NT2/D1 (cell line): ENCODE results near the gene PSMG2.

ENCODE experiments used
- DNase-seq: peaks from one replicate; pipeline ENCODE4 v3.0.0-alpha.2; 2011; ENCODE audit warnings: low read depth, low spot score
- H3K27me3 ChIP-seq: 2 replicates; pipeline ENCODE4 v1.6.0; 2011; ENCODE audit warnings: mild to moderate bottlenecking; ENCODE audit not compliant: insufficient read length, insufficient read depth
- H3K36me3 ChIP-seq: 2 replicates; pipeline ENCODE4 v1.6.1; 2011; ENCODE audit warnings: mild to moderate bottlenecking, low read length, mixed read lengths; ENCODE audit not compliant: insufficient read depth, insufficient read length
- H3K4me1 ChIP-seq: 2 replicates; pipeline ENCODE4 v1.5.1; 2011; ENCODE audit not compliant: insufficient read depth, insufficient read length
- H3K4me3 ChIP-seq: 2 replicates; pipeline ENCODE4 v1.5.1; 2011; ENCODE audit warnings: low read depth; ENCODE audit not compliant: insufficient read length
- H3K9ac ChIP-seq: 2 replicates; pipeline ENCODE4 v1.6.0; 2011; ENCODE audit warnings: low read depth; ENCODE audit not compliant: insufficient read length
- H3K9me3 ChIP-seq: 2 replicates; pipeline ENCODE4 v1.5.1; 2011; ENCODE audit warnings: mild to moderate bottlenecking, low read length; ENCODE audit not compliant: insufficient read depth
- SUZ12 ChIP-seq: IDR thresholded peaks from 2 replicates; pipeline ENCODE4 v1.6.1; 2011; ENCODE audit not compliant: insufficient read length, insufficient read depth; ENCODE audit errors: extremely low read depth
- YY1 ChIP-seq: IDR thresholded peaks from 2 replicates; pipeline ENCODE4 v1.6.1; 2011; ENCODE audit not compliant: insufficient read length, insufficient read depth
- ZNF274 ChIP-seq: IDR thresholded peaks from 2 replicates; pipeline ENCODE4 v1.6.1; 2011; ENCODE audit warnings: mild to moderate bottlenecking, low read depth, low read length

PSMG2 gene

DNA sequence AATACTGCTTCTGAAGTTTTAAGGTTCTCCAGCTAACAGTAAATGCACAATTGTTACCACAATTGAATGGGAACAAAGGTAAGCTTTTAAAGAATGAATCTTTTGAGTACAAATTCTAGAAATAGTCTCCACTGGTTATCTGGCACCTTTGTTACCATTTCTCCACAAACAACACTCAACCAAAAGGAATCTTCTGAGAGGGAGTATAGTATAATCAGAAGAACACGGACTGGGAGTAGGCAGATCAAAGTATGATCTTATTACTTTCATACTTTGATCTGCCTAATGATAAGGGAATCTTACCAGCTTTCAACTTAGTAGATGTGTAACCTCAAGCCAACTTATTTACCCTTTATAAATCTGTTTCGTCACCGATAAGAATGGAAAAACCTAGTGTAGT, 1.7 kb upstream of the PSMG2 start:
- Histone ChIP-seq H3K36me3 (peaks cover 52% of the 10 kb centered on the region), H3K4me3 (peak overlapping the region; percentile 93), H3K4me1 (no peaks in the 10 kb centered on the region), H3K27me3 (no peaks in the 10 kb centered on the region), H3K9me3 (no peaks in the 10 kb centered on the region), H3K9ac (peak overlapping the region; percentile 25)
- DNase-seq: no peak
- no peak for TF ChIP-seq YY1
- TF ChIP-seq ZNF274: no peak
- TF ChIP-seq SUZ12: no peak

DNA sequence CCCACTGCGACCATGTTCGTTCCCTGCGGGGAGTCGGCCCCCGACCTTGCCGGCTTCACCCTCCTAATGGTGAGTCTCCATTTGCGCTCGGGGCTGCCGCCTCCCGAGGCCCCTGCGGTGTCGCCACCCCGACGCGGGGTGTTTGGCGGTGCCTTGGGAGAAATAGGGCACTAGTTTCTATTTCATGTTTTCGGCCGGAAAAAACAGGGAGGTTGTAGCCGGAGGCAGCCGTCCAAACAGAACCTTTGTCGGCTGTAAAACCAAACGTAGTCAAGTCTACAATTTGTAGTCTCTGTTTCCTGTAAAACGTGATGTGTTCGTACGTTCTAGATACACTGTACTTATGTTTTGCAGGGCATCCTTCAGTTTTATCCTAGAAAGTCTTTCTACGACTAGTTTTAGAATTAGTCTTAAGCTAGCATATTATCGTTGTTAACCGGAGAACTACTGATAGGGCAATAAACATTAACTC, 290 bp downstream of the PSMG2 start:
- H3K36me3 ChIP-seq: peaks cover 48% of the 10 kb centered on the region

GRCh38 chr18:12703664-12704063, 822 bp downstream of the PSMG2 start:
- H3K4me1 ChIP-seq: no peaks in the 10 kb centered on the region
- peaks cover 46% of the 10 kb centered on the region for H3K36me3 ChIP-seq
- H3K9me3 ChIP-seq: no peaks in the 10 kb centered on the region
- peak overlapping the region; percentile 93 for H3K4me3 ChIP-seq
- H3K9ac ChIP-seq: peak overlapping the region; percentile 93
- H3K27me3 ChIP-seq: no peaks in the 10 kb centered on the region
- DNase-seq: no peak
- TF ChIP-seq YY1 (no peak), ZNF274 (no peak), SUZ12 (no peak)

More for the DNA sequence above, 290 bp downstream of the PSMG2 start:
- H3K4me1 ChIP-seq: no peaks in the 10 kb centered on the region
- H3K9me3 ChIP-seq: no peaks in the 10 kb centered on the region
- H3K9ac ChIP-seq: peak overlapping the region; percentile 93
- DNase-seq: no peak
- TF ChIP-seq YY1 (no peak), ZNF274 (no peak), SUZ12 (no peak)
- H3K4me3 ChIP-seq: peak overlapping the region; percentile 93
- no peaks in the 10 kb centered on the region for H3K27me3 ChIP-seq

GRCh38 chr18:12711446-12711845, 8.6 kb downstream of the PSMG2 start:
- Histone ChIP-seq H3K9ac (no peak overlapping the region), H3K4me3 (no peak overlapping the region), H3K9me3 (no peaks in the 10 kb centered on the region), H3K4me1 (peaks cover 9% of the 10 kb centered on the region), H3K36me3 (peaks cover 50% of the 10 kb centered on the region), H3K27me3 (no peaks in the 10 kb centered on the region)
- TF ChIP-seq ZNF274 (no peak), SUZ12 (no peak), YY1 (no peak)
- DNase-seq: no peak

DNA sequence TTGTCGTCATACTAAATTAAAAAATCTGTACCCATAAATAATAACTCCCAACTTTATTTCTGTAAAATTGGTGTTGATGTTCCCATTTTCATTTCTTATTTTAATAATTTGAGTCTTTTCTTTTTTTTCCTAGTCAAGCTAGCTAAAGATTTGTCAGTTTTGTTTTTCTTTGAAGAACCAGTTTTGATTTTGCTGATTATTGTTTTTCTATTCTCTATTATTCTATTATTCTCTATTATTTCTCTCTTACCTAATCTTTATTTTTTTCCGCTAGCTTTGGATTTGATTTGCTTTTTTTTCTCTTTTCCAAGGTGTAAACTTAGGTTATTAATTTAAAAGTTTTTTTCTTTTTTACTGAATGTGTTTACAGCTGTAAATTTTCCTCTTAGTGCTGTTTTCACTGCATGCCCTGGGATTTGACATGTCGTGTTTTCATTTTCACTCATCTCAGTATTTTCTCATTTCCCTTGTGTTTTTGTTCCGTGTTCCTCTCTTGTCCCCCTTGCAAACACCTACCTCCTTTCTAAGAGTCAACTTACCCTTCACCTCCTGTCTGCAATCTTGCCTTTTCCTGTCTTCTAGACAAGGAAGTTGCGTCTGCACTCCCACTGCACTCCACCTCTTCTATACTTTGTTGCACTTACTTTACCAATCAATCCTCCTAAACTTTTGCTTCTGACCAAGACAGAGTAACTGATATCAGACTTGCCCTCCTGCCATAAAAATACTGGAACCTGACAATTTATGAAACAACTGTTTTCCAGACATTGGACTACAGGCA, 18.8 kb downstream of the PSMG2 start:
- H3K9ac ChIP-seq: no peak overlapping the region
- no peaks in the 10 kb centered on the region for H3K9me3 ChIP-seq
- H3K36me3 ChIP-seq: peaks cover 55% of the 10 kb centered on the region
- no peak overlapping the region for H3K4me3 ChIP-seq
- no peak for TF ChIP-seq SUZ12
- no peak for TF ChIP-seq YY1
- no peak for TF ChIP-seq ZNF274
- H3K27me3 ChIP-seq: no peaks in the 10 kb centered on the region
- no peaks in the 10 kb centered on the region for H3K4me1 ChIP-seq
- no peak for DNase-seq

DNA sequence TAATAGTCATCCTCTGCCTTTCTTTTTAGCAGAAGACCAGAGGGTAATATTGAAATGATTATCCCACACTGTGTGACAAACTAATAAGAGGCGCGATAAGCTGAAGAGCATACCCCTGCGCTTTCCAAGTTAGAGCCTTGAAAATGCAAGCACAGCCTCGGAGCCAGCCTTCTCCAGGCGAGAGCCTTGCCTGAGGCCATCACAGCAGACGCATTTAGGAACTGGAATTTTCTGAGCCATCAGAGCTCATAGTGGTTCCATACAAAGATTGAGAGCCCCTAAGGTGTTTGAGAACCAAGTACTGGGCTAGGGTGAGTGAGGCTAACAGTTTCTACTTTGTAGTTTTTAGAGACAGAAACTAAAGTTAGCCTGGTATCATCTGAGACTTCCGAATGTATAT, 19.9 kb downstream of the PSMG2 start:
- no peak for TF ChIP-seq YY1
- no peak for TF ChIP-seq ZNF274
- no peak for TF ChIP-seq SUZ12
- H3K36me3 ChIP-seq: peaks cover 54% of the 10 kb centered on the region

GRCh38 chr18:12726331-12726730, 23.5 kb downstream of the PSMG2 start:
- Histone ChIP-seq H3K9ac (no peak overlapping the region), H3K4me1 (no peaks in the 10 kb centered on the region), H3K4me3 (no peak overlapping the region), H3K36me3 (peaks cover 40% of the 10 kb centered on the region), H3K9me3 (peaks cover 23% of the 10 kb centered on the region), H3K27me3 (no peaks in the 10 kb centered on the region)
- no peak for DNase-seq
- TF ChIP-seq ZNF274 (no peak), SUZ12 (no peak), YY1 (no peak)

More for the DNA sequence above, 19.9 kb downstream of the PSMG2 start:
- no peaks in the 10 kb centered on the region for H3K27me3 ChIP-seq
- H3K4me3 ChIP-seq: no peak overlapping the region
- no peaks in the 10 kb centered on the region for H3K9me3 ChIP-seq
- no peaks in the 10 kb centered on the region for H3K4me1 ChIP-seq
- no peak overlapping the region for H3K9ac ChIP-seq
- DNase-seq: no peak
